Measurements from ENCODE around the gene AUTS2.

- no peak for TF ChIP-seq POLR2A (IDR thresholded peaks at IDR 0.05)
- TF ChIP-seq, protein P1, sequence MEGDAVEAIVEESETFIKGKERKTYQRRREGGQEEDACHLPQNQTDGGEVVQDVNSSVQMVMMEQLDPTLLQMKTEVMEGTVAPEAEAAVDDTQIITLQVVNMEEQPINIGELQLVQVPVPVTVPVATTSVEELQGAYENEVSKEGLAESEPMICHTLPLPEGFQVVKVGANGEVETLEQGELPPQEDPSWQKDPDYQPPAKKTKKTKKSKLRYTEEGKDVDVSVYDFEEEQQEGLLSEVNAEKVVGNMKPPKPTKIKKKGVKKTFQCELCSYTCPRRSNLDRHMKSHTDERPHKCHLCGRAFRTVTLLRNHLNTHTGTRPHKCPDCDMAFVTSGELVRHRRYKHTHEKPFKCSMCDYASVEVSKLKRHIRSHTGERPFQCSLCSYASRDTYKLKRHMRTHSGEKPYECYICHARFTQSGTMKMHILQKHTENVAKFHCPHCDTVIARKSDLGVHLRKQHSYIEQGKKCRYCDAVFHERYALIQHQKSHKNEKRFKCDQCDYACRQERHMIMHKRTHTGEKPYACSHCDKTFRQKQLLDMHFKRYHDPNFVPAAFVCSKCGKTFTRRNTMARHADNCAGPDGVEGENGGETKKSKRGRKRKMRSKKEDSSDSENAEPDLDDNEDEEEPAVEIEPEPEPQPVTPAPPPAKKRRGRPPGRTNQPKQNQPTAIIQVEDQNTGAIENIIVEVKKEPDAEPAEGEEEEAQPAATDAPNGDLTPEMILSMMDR (IDR thresholded peaks at IDR 0.05): no peak
These were observed 191.3 kb downstream of the AUTS2 start for GRCh38 chr7:69789563-69789962.
